GM18870 (cell line): ENCODE measurements around the gene TTC22.

Experiments
- ATAC-seq: cut with Tn5 transposase; IDR thresholded peaks from one replicate; pipeline ENCODE4 v1.9.1; 2021; ENCODE audit warnings: moderate library complexity; ENCODE audit not compliant: unreplicated experiment

Gene TTC22

GRCh38 chr1:54800899-54801759 is at the start of gene TTC22:
Gene TTC22, minus strand, starts transcription at chr1:54801323. Its CDS starts 160 bp downstream, at chr1:54801163.
- peak; percentile 53 for ATAC-seq

- no peak for ATAC-seq
These were observed 49.6 kb upstream of the TTC22 start for GRCh38 chr1:54850737-54851136.

- no peak for ATAC-seq
These were observed 49.1 kb upstream of the TTC22 start for GRCh38 chr1:54850069-54850730.

- ATAC-seq = no peak
These were observed 48.3 kb upstream of the TTC22 start for GRCh38 chr1:54849219-54850068.

GRCh38 chr1:54848134-54848948 is 47.2 kb upstream of the TTC22 start:
- ATAC-seq = no peak

- no peak for ATAC-seq
These were observed 45.7 kb upstream of the TTC22 start for GRCh38 chr1:54846716-54847284.

- no peak for ATAC-seq
These were observed 45.2 kb upstream of the TTC22 start for GRCh38 chr1:54846301-54846700.

- no peak for ATAC-seq
These were observed 44.6 kb upstream of the TTC22 start for GRCh38 chr1:54845772-54846171.

GRCh38 chr1:54844564-54844963 is 43.4 kb upstream of the TTC22 start:
- no peak for ATAC-seq

- no peak for ATAC-seq
These were observed 42.3 kb upstream of the TTC22 start for GRCh38 chr1:54843449-54843848.

- no peak for ATAC-seq
These were observed 41.8 kb upstream of the TTC22 start for GRCh38 chr1:54842963-54843362.

- ATAC-seq = no peak
These were observed 41.2 kb upstream of the TTC22 start for GRCh38 chr1:54842206-54842915.

GRCh38 chr1:54839824-54840223 is 38.7 kb upstream of the TTC22 start:
- ATAC-seq = no peak

GRCh38 chr1:54838565-54839180 is 37.5 kb upstream of the TTC22 start:
- no peak for ATAC-seq

GRCh38 chr1:54837002-54837853 is 36.1 kb upstream of the TTC22 start:
- no peak for ATAC-seq

GRCh38 chr1:54836594-54836993 is 35.5 kb upstream of the TTC22 start:
- no peak for ATAC-seq

GRCh38 chr1:54835970-54836369 is 34.8 kb upstream of the TTC22 start:
- no peak for ATAC-seq
